HEK293T (cell line): ENCODE measurements around the gene C2orf78.
A peak's percentile ranks its signal among the peaks of the same experiment; 100 is the strongest.

Source experiments
- CTCF ChIA-PET: fragments of 350-600 bp; formaldehyde crosslinking; extraction: SDS; loops from one replicate; lab custom pipeline; 2021; ENCODE audit warnings: antibody characterized with exemption, inconsistent platforms; lab: Yijun Ruan, JAX
- POLR2A ChIA-PET: fragments of 350-600 bp; formaldehyde crosslinking; extraction: SDS; loops from one replicate; lab custom pipeline; 2020; ENCODE audit warnings: antibody characterized with exemption, inconsistent platforms; lab: Yijun Ruan, JAX
- DNase-seq: peaks from one replicate; pipeline ENCODE4 v3.0.0; 2012; ENCODE audit warnings: mixed read lengths; ENCODE audit errors: extremely low spot score
- ARNT ChIP-seq: fragments of 450-650 bp; IDR thresholded peaks from 2 replicates; pipeline ENCODE4 v1.6.1; 2017; ENCODE audit warnings: mild to moderate bottlenecking
- BHLHE40 ChIP-seq: fragments of 450-650 bp; IDR thresholded peaks from 2 replicates; pipeline ENCODE4 v1.6.1; 2016; ENCODE audit warnings: mild to moderate bottlenecking, moderate library complexity, borderline replicate concordance
- CTBP1 ChIP-seq: fragments of 450-650 bp; IDR thresholded peaks from 2 replicates; pipeline ENCODE4 v1.6.1; 2016; ENCODE audit warnings: borderline replicate concordance
- ELF4 ChIP-seq: fragments of 450-650 bp; IDR thresholded peaks from 2 replicates; pipeline ENCODE4 v1.6.1; 2017; ENCODE audit warnings: antibody characterized with exemption
- FOXA1 ChIP-seq: fragments of 450-650 bp; IDR thresholded peaks from 2 replicates; pipeline ENCODE4 v1.6.1; 2016; ENCODE audit warnings: mild to moderate bottlenecking
- FOXK2 ChIP-seq: fragments of 450-650 bp; IDR thresholded peaks from 2 replicates; pipeline ENCODE4 v1.6.1; 2016; ENCODE audit warnings: mild to moderate bottlenecking
- FOXM1 ChIP-seq: fragments of 450-650 bp; IDR thresholded peaks from 2 replicates; pipeline ENCODE4 v1.6.1; 2017; ENCODE audit warnings: mild to moderate bottlenecking, borderline replicate concordance
- HDGF ChIP-seq: fragments of 450-650 bp; IDR thresholded peaks from 2 replicates; pipeline ENCODE4 v1.6.1; 2017; ENCODE audit warnings: antibody characterized with exemption, borderline replicate concordance
- L3MBTL2 ChIP-seq: fragments of 450-650 bp; conservative IDR thresholded peaks from 2 replicates; pipeline ENCODE4 v1.6.1; 2016; ENCODE audit warnings: mild to moderate bottlenecking
- LEF1 ChIP-seq: fragments of 450-650 bp; IDR thresholded peaks from 2 replicates; pipeline ENCODE4 v1.6.1; 2017; ENCODE audit warnings: mild to moderate bottlenecking, borderline replicate concordance
- NFRKB ChIP-seq: fragments of 450-650 bp; IDR thresholded peaks from 2 replicates; pipeline ENCODE4 v1.6.1; 2016; ENCODE audit warnings: mild to moderate bottlenecking, moderate library complexity
- SP1 ChIP-seq: fragments of 450-650 bp; IDR thresholded peaks from 2 replicates; pipeline ENCODE4 v1.6.1; 2017
- SUZ12 ChIP-seq: fragments of 450-650 bp; IDR thresholded peaks from 2 replicates; pipeline ENCODE4 v1.6.1; 2016; ENCODE audit warnings: mild to moderate bottlenecking
- TARDBP ChIP-seq: fragments of 450-650 bp; IDR thresholded peaks from 2 replicates; pipeline ENCODE4 v1.6.1; 2016
- ZNF384 ChIP-seq: fragments of 450-650 bp; IDR thresholded peaks from 2 replicates; pipeline ENCODE4 v1.6.1; 2016
- TF ChIP-seq, protein P1 (sequence below): fragments of 450-650 bp; IDR thresholded peaks from 2 replicates; pipeline ENCODE4 v1.6.1; 2016

The C2orf78 gene

DNA sequence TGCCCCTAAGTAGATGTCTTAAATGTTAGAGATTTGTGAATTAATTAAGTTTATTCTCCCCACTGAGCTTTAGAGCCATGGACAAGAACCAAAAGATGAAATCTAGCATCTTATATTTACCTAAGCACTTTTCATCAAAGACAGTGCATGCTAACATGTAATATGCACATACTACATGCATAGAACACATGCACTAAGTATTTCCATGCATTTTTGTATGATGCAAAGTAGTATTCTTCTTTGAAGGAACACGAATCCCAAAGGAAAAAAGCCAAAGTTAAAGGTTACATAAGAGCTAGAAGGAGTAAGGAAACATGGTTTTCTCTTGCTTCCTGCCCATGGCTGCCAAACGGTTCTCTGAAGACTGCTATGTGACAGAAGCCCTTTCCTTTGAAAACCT, 60.1 kb downstream of the C2orf78 start:
- ChIA-PET CTCF (no interaction called here), POLR2A (no interaction called here)
- TF ChIP-seq ELF4: no peak
- no peak for TF ChIP-seq FOXA1
- TF ChIP-seq BHLHE40: no peak
- no peak for DNase-seq

DNA sequence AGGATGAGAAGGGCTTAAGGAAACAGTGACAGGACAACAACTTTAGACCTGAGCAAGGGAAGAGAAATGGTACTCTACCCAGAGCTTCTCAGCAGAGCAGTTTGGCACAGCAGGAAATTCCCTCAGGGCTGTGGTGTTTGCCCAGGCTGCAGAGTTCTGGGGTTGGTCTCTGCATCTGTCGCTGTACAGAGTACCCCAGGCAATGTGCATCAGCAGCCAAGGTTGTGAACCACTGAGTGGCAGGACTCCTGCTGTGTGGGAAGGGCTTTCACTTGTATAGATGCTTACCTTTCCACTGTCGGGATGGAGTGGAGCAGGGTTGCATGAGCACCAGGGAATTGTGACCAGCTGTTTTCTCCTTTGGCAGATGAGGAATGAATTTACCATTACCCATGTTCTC, 66.0 kb downstream of the C2orf78 start:
- POLR2A ChIA-PET: no interaction called here
- CTCF ChIA-PET: no interaction called here
- TF ChIP-seq BHLHE40 (no peak), SUZ12 (no peak), ZNF384 (no peak), SP1 (no peak), HDGF (no peak), CTBP1 (no peak), TARDBP (no peak), ARNT (no peak), LEF1 (no peak), FOXK2 (no peak), NFRKB (no peak), FOXM1 (no peak)
- TF ChIP-seq, protein P1, sequence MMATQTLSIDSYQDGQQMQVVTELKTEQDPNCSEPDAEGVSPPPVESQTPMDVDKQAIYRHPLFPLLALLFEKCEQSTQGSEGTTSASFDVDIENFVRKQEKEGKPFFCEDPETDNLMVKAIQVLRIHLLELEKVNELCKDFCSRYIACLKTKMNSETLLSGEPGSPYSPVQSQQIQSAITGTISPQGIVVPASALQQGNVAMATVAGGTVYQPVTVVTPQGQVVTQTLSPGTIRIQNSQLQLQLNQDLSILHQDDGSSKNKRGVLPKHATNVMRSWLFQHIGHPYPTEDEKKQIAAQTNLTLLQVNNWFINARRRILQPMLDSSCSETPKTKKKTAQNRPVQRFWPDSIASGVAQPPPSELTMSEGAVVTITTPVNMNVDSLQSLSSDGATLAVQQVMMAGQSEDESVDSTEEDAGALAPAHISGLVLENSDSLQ: no peak
- DNase-seq: no peak

DNA sequence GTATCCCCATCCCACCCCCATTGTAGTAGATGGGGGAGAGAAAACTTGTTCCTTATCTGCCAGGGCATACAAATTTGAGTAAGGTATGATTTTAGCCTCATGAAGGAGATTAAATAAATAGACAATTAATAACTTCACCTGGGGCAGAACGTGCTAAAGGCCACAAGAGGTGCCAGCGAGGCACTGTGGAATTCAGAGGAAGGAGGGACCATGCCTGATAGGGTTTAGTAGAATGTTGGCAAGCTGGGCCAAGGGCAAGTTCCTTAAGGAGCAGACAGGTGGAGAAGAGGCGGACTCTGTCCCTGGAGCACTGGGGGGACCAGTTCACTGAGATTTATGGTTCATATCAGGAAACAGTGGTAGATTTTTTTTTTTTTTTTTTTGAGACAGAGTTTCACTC, 67.3 kb downstream of the C2orf78 start:
- no peak for TF ChIP-seq FOXA1
- TF ChIP-seq SP1: no peak
- ChIA-PET POLR2A (no interaction called here), CTCF (no interaction called here)
- DNase-seq: peak; percentile 20

DNA sequence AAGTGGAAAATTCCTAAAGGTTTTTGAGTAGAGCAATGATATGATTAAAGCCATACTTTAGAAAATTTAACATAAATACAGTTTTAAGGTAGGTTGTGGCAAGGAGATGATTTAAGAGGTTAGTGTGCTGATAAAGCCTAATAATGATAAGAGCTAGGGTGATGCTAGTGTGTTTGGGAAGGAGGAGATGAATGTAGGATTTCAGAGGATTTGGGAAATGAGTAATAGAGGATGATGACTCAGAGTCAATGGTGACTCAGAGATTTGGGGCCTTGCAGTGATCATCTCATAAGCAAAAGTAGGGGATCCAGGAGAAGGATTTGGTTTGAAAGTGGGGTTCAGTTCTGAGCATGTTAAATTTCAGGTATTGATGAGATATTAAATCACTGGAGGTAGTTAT, 68.0 kb downstream of the C2orf78 start:
- TF ChIP-seq HDGF (no peak), L3MBTL2 (no peak), CTBP1 (no peak), ELF4 (no peak), SP1 (no peak), ZNF384 (no peak), FOXA1 (no peak), FOXK2 (no peak), LEF1 (no peak), BHLHE40 (no peak)
- TF ChIP-seq, protein P1: no peak
- DNase-seq: no peak
- POLR2A ChIA-PET: no interaction called here
- CTCF ChIA-PET: no interaction called here

DNA sequence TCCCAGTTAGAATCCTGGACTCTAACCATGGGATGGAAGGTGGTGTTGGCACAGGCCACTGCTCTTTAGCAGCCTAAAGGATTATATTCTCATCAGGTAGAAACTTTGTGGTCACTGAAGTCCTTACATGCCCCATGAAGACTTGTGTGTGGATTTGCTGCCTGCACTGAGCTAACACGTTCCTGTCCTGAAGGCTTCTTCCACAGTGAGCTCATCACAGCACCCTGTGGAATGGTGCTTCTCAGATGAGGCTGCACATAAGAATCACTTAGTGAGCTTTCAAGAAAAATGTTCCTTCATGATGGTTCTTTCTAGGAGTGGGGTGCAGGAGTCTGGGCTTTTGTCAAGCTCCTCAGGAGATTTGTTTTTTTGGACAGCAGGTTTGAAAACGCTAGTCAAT, 71.5 kb downstream of the C2orf78 start:
- no peak for TF ChIP-seq ZNF384
- TF ChIP-seq, protein P1: no peak
- no peak for TF ChIP-seq LEF1
- no peak for TF ChIP-seq TARDBP
- TF ChIP-seq BHLHE40: no peak
- no peak for TF ChIP-seq SP1
- no peak for TF ChIP-seq ELF4
- TF ChIP-seq FOXA1: no peak
- TF ChIP-seq NFRKB: no peak
- TF ChIP-seq FOXK2: no peak
- TF ChIP-seq FOXM1: no peak
- TF ChIP-seq ARNT: no peak
- no peak for TF ChIP-seq L3MBTL2
- TF ChIP-seq CTBP1: no peak
- TF ChIP-seq SUZ12: no peak
- no peak for TF ChIP-seq HDGF
- POLR2A ChIA-PET: no interaction called here
- CTCF ChIA-PET: interaction anchor here (0.8 kb wide), 1 partner anchor 32 kb away, joined by 6 read pairs; no protein-coding TSS in a partner anchor
- DNase-seq: no peak

DNA sequence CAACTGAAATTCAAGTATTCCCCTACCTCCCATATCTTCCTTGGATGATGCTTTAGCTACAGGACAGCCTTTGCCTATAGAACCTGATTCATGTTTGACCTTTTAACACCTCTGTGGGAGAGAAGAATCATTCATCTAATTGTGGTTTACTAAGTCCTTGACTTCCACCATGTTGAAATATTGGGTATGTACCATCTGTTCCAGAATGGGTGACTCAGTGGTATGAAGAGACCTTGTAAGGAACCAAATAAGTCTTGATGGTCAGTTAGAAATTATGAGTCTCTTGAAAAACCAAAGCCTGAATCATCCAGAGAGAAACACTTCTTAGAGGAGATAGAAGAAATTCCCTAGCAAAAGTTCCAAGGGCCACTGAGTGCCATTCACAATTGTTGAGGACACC, 72.2 kb downstream of the C2orf78 start:
- DNase-seq: no peak
- CTCF ChIA-PET: interaction anchor here (0.5 kb wide), 1 partner anchor 102 kb away, joined by 3 read pairs; no protein-coding TSS in a partner anchor
- no peak for TF ChIP-seq ARNT
- no peak for TF ChIP-seq FOXA1
- no peak for TF ChIP-seq L3MBTL2
- no peak for TF ChIP-seq CTBP1
- TF ChIP-seq, protein P1: no peak
- TF ChIP-seq LEF1: no peak
- no peak for TF ChIP-seq BHLHE40
- no peak for TF ChIP-seq FOXK2
- no peak for TF ChIP-seq TARDBP
- TF ChIP-seq ELF4: no peak
- no peak for TF ChIP-seq SP1
- no peak for TF ChIP-seq SUZ12
- TF ChIP-seq FOXM1: no peak
- TF ChIP-seq NFRKB: no peak
- TF ChIP-seq HDGF: no peak
- no peak for TF ChIP-seq ZNF384
- POLR2A ChIA-PET: no interaction called here
